A549 (cell line): ENCODE measurements around the gene ADAP1. TPM values are rescaled to one million over a fixed set of nuclear protein-coding genes. Genes with fewer than 3 reads are reported as not detected.

Experiments used
- ATAC-seq, 2 experiments: fragments of 200-7000 bp in 1 of 2; fragments of >200 bp in 1 of 2; cut with Nextera tagmentation in 1 of 2; cut with Tn5 transposase in 1 of 2; 3 replicates each; pipeline versions ENCODE4 v1.8.0 to v1.9.1; 2018 to 2020; ENCODE audit warnings: mild to moderate bottlenecking in 1 of 2, moderate library complexity in 1 of 2
- CTCF ChIA-PET: fragments of 300-600 bp; sonication (Branson Sonifier 250); formaldehyde crosslinking; extraction: SDS; loops from one replicate; lab custom pipeline; 2021; ENCODE audit warnings: antibody characterized with exemption, inconsistent platforms; lab: Yijun Ruan, JAX
- POLR2A ChIA-PET: fragments of 350-600 bp; formaldehyde crosslinking; extraction: SDS; loops from one replicate; lab custom pipeline; 2021; ENCODE audit warnings: antibody characterized with exemption, inconsistent platforms; lab: Yijun Ruan, JAX
- DNase-seq, 2 experiments: peaks; one replicate each; pipeline versions ENCODE4 v3.0.0 to v3.0.0-alpha.2; 2011 to 2016; ENCODE audit warnings: low read depth in 1 of 2, low spot score in 1 of 2
- FAIRE-seq: peaks from 2 replicates; lab custom pipeline; 2011; peaks lifted over from hg19 to GRCh38; lab: Jason Lieb, UNC
- H3K27ac ChIP-seq, 2 experiments: fragments of >200 bp; sonication (Bioruptor Twin); formaldehyde crosslinking; 3 replicates each; pipeline ENCODE4 v1.5.1; 2016 to 2017
- H3K4me1 ChIP-seq: fragments of >200 bp; sonication (Bioruptor Twin); formaldehyde crosslinking; 3 replicates; pipeline ENCODE4 v1.6.1; 2016
- H3K4me2 ChIP-seq: fragments of >200 bp; sonication (Bioruptor Twin); formaldehyde crosslinking; 3 replicates; pipeline ENCODE4 v1.6.1; 2016
- H3K4me3 ChIP-seq: fragments of >200 bp; sonication (Bioruptor Twin); formaldehyde crosslinking; 3 replicates; pipeline ENCODE4 v1.5.1; 2016
- H3K9me3 ChIP-seq: fragments of >200 bp; sonication (Bioruptor Twin); formaldehyde crosslinking; 3 replicates; pipeline ENCODE4 v1.6.1; 2016
- E2F6 ChIP-seq: IDR thresholded peaks from 2 replicates; pipeline ENCODE4 v1.6.1; 2012; ENCODE audit warnings: low read depth, borderline replicate concordance
- ELK1 ChIP-seq: fragments of 150-350 bp; IDR thresholded peaks from 2 replicates; pipeline ENCODE4 v1.6.1; 2014; ENCODE audit warnings: low read depth, mild to moderate bottlenecking, low read length
- FOXS1 ChIP-seq: fragments of 250-450 bp; sonication (Bioruptor Pico); IDR thresholded peaks from 2 replicates; pipeline ENCODE4 v1.5.0; 2020; ENCODE audit warnings: mild to moderate bottlenecking, moderate library complexity
- HDAC2 ChIP-seq: fragments of 200-600 bp; sonication (generic); IDR thresholded peaks from 2 replicates; pipeline ENCODE4 v1.6.1; 2016
- HES2 ChIP-seq: fragments of >200 bp; sonication (Bioruptor Twin); formaldehyde crosslinking; IDR thresholded peaks from 2 replicates; pipeline ENCODE4 v1.6.1; 2016
- HEYL ChIP-seq: fragments of 250-450 bp; sonication (Bioruptor Pico); IDR thresholded peaks from 2 replicates; pipeline ENCODE4 v1.8.0; 2021; ENCODE audit warnings: mild to moderate bottlenecking, moderate library complexity
- HOXA7 ChIP-seq: fragments of 250-450 bp; sonication (Bioruptor Pico); IDR thresholded peaks from 2 replicates; pipeline ENCODE4 v1.5.0; 2020; ENCODE audit warnings: mild to moderate bottlenecking, moderate library complexity
- KDM5A ChIP-seq: fragments of 200-600 bp; sonication (generic); IDR thresholded peaks from 2 replicates; pipeline ENCODE4 v1.6.1; 2016; ENCODE audit warnings: antibody characterized with exemption, mild to moderate bottlenecking
- MAX ChIP-seq: IDR thresholded peaks from 2 replicates; pipeline ENCODE4 v1.6.1; 2012
- NPAS2 ChIP-seq: fragments of 250-450 bp; sonication (Bioruptor Pico); IDR thresholded peaks from 2 replicates; pipeline ENCODE4 v1.8.0; 2022; ENCODE audit warnings: mild to moderate bottlenecking, moderate library complexity, borderline replicate concordance
- PHF8 ChIP-seq: fragments of 200-600 bp; sonication (generic); IDR thresholded peaks from 2 replicates; pipeline ENCODE4 v1.6.1; 2016; ENCODE audit warnings: low read depth, mild to moderate bottlenecking, antibody characterized with exemption, moderate library complexity, borderline replicate concordance
- POLR2A ChIP-seq: IDR thresholded peaks from 2 replicates; pipeline ENCODE4 v1.6.1; 2012; ENCODE audit warnings: mild to moderate bottlenecking, low read length
- POLR2AphosphoS2 ChIP-seq: conservative IDR thresholded peaks from 2 replicates; pipeline ENCODE4 v1.6.1; 2012; ENCODE audit warnings: low read length, improper control_type of control experiment, inconsistent platforms
- RAD21 ChIP-seq, 2 experiments: fragments of >200 bp in 1 of 2; sonication (Bioruptor Twin) in 1 of 2; formaldehyde crosslinking in 1 of 2; IDR thresholded peaks in 1 of 2; conservative IDR thresholded peaks in 1 of 2; 2 replicates in 1 of 2; 3 replicates in 1 of 2; pipeline ENCODE4 v1.6.1; 2012 to 2018; ENCODE audit warnings: inconsistent platforms in 1 of 2
- RCOR1 ChIP-seq: fragments of 150-350 bp; IDR thresholded peaks from 2 replicates; pipeline ENCODE4 v1.6.1; 2014; ENCODE audit warnings: antibody characterized with exemption, low read length, low read depth
- TP53 ChIP-seq: fragments of 250-450 bp; sonication (Bioruptor Pico); IDR thresholded peaks from 2 replicates; pipeline ENCODE4 v1.5.0; 2021; ENCODE audit warnings: mild to moderate bottlenecking, moderate library complexity
- USF2 ChIP-seq: fragments of 450-650 bp; IDR thresholded peaks from 2 replicates; pipeline ENCODE4 v1.6.1; 2014; ENCODE audit warnings: antibody characterized with exemption
- WGBS: methylation state at CpG from one replicate; pipeline ENCODE4 v1.1.6; 2017; ENCODE audit errors: missing lambda C conversion rate; 5-methylcytosine and 5-hydroxymethylcytosine counted together
- polyA plus RNA-seq, 4 experiments: library from polyadenylated mRNA; depleted of rRNA in 3 of 4; stranded (reverse); fragments of >200 nt; fragmentation: RNase III in 1 of 4; extraction: RNeasy Plus Mini Kit Qiagen cat#74134 plus additional on column Dnase treatment in 1 of 4; gene quantifications; 2 replicates in 3 of 4; 3 replicates in 1 of 4; pipeline ENCODE4 v1.2.3, GENCODE V29; 2011 to 2017

The ADAP1 gene
- polyA plus RNA-seq, 2 of the 4 experiments (the other 2 are of a cell fraction) = 1.7 to 2.5 TPM

DNA sequence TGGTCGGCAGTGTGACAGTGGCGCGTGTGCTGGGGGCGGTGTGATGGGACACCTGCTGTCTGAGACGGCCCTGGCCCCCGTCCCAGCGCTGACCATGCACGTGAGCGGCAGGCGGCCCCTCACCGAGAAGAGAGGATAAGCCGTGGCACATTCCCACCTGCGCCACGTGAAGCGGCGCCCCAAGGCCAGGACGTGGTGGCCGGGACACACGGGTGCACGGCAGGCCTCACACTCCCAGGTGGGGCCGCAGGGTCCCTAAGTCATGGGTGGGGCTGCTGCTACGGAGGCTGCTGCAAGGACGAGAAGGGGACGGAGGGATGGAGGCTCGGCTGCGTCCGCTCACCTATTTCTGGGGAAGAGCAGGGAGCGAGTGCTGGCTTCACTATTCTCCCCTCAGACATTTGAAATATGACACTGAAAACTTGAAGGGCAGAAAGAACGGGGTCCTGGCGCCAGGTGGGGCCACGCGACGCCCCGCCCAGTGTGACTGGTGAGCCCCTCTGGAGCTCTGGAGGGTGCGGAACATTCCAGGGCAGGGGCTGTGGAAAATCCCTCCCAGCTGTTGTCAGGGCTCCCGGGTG, 36.0 kb upstream of the ADAP1 start:
- Histone ChIP-seq H3K9me3 (no peaks in the 10 kb centered on the region), H3K4me1 (peaks cover 23% of the 10 kb centered on the region), H3K4me3 (no peak overlapping the region), H3K27ac (no peak overlapping the region), H3K4me2 (no peak overlapping the region)
- ChIA-PET POLR2A (no interaction called here), CTCF (interaction anchor here (5.5 to 11.3 kb wide), 3 partner anchors 15 to 69 kb away, joined by 108 to 487 read pairs (median 138); partner anchors contain the start of gene COX19)
- DNase-seq = no peak
- ATAC-seq = no peak
- WGBS = 94% methylated on average over 35 of the region's 36 CpGs
- FAIRE-seq = no peak
- TF ChIP-seq KDM5A = no peak

- Histone ChIP-seq H3K27ac (peak overlapping the region in 1 of 2 experiments; percentile 4; a peak in 1 of 6 replicates), H3K4me1 (peaks cover 23% of the 10 kb centered on the region)
- FAIRE-seq = no peak
- TF ChIP-seq RAD21 (conservative IDR thresholded peaks at IDR 0.05 in 1 of 2, IDR thresholded peaks at IDR 0.05 in 1 of 2) (no peak), RCOR1 (no peak)
- TF ChIP-seq, all 56 proteins: peak for 0
- ATAC-seq = no peak
- ChIA-PET POLR2A (no interaction called here), CTCF (interaction anchor here (1.4 to 1.7 kb wide), 2 partner anchors 76 to 187 kb away, joined by 5 to 16 read pairs; no protein-coding TSS in a partner anchor)
- Histone ChIP-seq H3K9me3 (no peaks in the 10 kb centered on the region), H3K4me2 (no peak overlapping the region), H3K4me3 (no peak overlapping the region)
- DNase-seq = no peak
- 95% methylated on average over 2 of the region's 15 CpGs for WGBS
Observed at GRCh38 chr7:988963-989529, 34.6 kb upstream of the ADAP1 start.

DNA sequence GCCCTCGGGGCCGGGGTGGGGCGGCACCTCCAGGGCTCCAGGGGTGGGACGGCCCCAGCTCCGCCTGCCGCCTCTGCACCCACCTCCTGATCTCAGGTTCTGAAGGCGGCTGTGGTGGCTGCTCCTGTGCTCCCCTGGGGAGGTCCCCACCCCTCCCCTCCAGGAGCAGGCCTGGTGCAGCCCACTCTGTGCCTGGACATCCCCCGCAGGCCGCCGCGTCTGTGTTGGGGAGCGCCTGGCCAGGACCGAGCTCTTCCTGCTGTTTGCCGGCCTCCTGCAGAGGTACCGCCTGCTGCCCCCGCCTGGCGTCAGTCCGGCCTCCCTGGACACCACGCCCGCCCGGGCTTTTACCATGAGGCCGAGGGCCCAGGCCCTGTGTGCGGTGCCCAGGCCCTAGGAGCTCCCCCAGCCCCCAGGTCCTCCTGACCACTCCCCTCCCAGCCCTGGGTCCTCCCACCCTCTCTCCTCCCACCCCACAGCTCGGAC, 34.0 kb upstream of the ADAP1 start:
- Histone ChIP-seq H3K4me1 (peaks cover 22% of the 10 kb centered on the region), H3K4me2 (no peak overlapping the region), H3K9me3 (no peaks in the 10 kb centered on the region), H3K4me3 (no peak overlapping the region), H3K27ac (peak overlapping the region in 1 of 2 experiments; percentile 4; a peak in 2 of 6 replicates)
- ATAC-seq (no peak), FAIRE-seq (no peak), DNase-seq (no peak)
- POLR2A ChIA-PET = no interaction called here
- TF ChIP-seq HEYL (CRISPR knock-in tag) (no peak), TP53 (CRISPR knock-in tag) (no peak), NPAS2 (CRISPR knock-in tag) (no peak), E2F6 (no peak), POLR2A (no peak), HDAC2 (no peak), HES2 (no peak), RCOR1 (no peak), ELK1 (no peak), POLR2AphosphoS2 (no peak), HOXA7 (CRISPR knock-in tag) (no peak), MAX (no peak), FOXS1 (CRISPR knock-in tag) (no peak), USF2 (no peak), PHF8 (no peak)
- CTCF ChIA-PET = interaction anchor here (1.4 to 1.7 kb wide), 2 partner anchors 77 to 187 kb away, joined by 5 to 16 read pairs; no protein-coding TSS in a partner anchor
- 80% methylated on average over 3 of the region's 24 CpGs for WGBS
